ENCODE measurements around the gene BEST4.
"Not testable (repeated sequence)": the region's sequence is repeated elsewhere in the genome, so short reads cannot be mapped to it uniquely, and the experiment has no call there.

Gene BEST4

GRCh38 chr1:44801491-44802305, 13.7 kb upstream of the BEST4 start:
- DNase-seq, result no peak

- peak; percentile 98 for DNase-seq
Measured at GRCh38 chr1:44799770-44800584, 12.0 kb upstream of the BEST4 start, which contains the start of gene PLK3. Gene PLK3, plus strand, starts transcription at chr1:44800377. Its CDS starts 87 bp downstream, at chr1:44800464.

DNA sequence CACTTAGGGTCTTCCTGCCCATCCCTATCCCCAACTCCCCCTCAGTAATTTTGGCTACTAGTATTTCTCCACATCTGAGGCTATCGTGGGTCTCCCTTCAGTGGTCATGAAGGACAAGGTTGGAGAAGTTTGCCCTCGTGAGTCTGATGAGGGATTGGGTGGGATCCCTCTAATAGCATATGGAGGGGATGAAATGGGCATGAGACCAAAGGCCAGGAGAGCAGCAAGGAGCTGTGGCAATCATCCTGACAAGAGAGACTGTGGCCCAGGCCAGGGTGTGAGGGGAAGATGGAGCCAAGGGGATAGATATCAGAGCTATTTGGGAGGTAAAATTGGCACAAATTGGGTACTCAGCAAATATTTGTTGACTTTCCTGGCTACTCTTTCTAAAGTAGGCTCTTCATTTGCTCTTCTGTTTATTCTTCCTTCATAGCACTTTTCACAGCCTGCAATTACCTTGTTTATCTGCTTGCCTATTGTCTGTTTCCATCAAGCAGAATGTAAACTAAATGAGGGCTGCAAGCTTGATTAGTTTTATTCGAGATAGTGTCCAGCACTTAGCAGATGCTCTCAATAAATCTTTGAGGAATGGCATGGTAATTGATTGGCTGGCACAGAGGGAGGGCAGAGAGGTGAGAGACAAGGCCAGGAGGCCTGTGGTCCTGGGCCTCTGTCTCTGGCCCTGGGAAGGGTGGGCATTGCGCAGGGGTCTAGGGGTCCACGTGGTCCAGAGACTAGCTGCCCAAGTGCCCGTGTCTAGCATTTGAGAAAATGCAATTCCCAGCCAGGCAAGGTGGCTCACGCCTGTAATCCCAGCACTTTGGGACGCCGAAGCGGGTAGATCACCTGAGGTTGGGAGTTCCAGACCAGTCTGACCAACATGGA, 10.8 kb upstream of the BEST4 start:
- DNase-seq, result no peak

GRCh38 chr1:44797886-44798285, 9.9 kb upstream of the BEST4 start:
- DNase-seq, result not testable (repeated sequence)

DNA sequence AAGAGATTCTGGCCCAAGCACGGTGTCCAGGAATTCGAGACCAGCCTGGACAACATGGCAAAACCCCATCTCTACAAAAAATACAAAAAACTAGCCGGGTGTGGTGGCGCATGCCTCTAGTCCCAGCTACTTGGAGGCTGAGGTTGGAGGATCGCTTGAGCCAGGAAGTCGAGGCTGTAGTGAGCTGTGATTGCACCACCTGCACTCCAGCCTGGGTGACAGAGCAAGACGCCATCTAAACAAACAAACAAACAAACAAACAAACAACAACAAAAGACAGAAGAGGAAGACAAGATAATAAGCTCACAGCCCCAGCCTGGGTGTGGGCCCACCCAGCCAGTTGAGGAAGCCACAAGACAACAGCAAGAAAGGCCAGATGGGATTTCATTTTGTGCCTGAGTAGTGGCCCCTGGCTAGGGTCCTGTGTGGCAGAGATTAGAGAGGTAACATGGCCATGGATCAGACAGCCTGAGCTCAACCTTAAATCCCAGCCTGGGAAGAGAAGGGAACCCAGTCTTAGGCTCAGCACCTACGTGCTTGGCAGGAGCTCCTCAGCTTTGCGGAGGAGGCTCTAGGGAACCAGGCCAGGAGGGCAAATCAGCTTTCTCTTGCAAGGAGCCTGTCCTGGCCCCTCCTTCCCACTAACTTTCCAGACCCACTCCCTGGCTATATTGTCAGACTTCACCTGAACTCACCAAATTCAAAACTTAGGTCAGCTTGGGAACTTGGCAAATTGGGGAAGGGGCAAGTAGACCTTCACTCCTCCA, 4.9 kb upstream of the BEST4 start:
- DNase-seq, result no peak

- DNase-seq, result no peak
Measured at GRCh38 chr1:44790968-44791801, 3.2 kb upstream of the BEST4 start.

DNA sequence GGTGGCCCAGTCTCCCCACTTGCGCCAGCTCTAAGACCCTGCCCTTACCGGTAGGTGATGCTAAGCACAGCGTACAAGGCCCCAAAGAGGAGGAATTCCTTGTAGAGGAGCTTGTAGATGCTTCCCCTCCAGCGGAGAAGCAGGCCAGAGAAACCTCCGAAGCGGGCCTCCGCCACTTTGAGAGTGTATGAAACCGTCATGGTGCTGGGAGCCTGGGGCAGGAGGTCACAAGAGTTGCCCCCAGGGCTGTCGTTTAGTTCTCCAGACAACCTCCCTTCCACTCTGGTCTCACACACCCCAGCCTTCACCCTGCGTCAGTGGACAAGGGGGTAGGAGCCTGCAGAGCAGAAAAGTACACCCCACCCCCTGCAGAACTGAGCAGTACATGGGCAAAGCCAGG, 464 bp downstream of the BEST4 start:
- DNase-seq, result no peak

DNA sequence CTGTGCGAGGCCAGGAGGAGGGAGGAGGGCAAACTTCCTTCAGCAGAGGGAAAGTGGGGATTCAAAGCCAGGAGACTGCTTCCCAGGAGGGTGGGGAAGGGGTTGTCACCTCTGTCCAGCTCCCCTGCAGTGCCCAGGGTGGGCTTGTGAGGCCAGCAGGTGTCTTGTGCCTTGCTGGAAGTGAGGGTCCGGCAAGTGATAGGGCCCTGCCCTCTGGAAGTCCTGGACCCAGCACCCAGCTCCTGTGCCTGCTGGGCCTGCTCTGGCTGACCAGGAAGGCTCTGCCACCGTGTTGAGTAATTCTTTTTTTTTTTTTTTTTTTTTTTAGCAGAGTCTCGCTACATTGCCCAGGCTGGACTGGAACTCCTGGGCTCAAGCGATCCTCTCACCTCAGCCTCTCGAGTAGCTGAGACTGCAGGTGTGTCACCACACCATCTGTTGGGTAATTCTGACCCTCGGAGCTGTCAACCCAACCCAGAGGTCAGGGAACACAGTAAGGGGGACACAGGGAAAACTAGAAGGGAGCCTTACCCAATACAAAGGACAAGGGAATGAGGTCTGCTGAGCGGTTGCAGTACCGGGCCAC, 1.0 kb downstream of the BEST4 start:
- no peak for DNase-seq

DNA sequence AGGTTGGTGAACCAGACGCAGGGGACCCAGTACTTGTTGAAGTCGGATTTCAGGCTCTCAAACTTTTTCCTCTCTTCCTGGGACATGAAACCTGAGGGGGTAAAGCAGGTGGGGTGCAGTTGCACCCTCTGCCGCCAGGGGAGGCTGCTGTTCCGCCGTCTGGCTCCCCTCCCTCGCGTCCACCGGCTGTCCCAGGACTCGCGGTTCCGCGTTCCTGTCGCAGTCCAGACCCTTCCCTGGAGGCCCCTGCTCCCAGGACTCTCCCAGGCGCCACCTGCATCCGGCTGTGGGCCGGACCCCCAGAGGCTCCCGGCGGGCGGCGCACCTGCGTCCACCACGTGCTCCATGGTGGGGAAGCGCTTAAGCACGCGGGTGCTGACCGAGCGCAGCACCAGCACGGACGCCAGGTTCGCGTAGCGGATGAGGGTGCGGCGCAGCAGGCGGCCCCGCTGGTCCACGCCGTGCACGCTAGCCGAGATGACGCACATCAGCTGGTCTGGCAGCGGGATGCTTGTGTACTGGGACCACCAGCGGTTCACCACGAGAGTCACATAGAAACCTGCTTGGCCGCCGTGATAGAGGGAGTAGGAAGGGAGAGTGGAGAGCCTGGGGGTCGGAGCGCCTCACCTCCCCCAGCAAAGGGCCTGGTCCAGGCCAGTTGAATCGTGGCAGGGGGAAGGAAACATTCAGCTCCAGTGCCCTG, 1.7 kb downstream of the BEST4 start:
- peak; percentile 76 for DNase-seq

DNA sequence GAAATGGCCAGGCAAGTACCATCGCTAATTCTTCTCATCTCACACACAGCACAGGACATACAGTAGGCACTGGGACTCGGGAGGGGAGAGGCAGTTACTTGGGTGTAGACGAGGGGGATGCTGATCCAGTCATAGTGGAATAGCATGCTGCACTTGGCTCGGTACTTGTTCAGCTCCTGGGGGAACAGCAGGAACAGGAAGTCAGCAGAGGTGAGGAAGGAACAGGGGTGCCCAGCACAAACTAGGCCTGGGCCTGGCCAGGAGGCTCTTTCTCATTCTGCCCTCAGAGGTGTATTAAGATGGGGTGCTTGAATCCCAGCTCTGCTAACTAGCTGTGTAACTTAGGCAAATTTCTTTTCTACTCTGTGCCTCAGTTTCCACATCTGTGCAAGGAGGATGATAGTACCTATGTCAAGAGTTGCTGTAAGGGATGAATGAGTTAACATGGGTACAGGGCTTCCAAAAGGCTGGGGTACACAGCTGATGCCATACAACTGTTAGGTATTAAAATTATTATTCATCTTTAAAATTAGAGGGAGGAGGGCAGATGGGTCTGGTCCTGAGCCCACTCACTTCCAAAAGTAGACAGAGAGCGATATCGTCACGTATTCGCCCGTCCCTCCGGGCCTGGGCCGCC, 2.4 kb downstream of the BEST4 start:
- DNase-seq, result no peak

GRCh38 chr1:44785029-44785380, 3.0 kb downstream of the BEST4 start:
- DNase-seq, result no peak

DNA sequence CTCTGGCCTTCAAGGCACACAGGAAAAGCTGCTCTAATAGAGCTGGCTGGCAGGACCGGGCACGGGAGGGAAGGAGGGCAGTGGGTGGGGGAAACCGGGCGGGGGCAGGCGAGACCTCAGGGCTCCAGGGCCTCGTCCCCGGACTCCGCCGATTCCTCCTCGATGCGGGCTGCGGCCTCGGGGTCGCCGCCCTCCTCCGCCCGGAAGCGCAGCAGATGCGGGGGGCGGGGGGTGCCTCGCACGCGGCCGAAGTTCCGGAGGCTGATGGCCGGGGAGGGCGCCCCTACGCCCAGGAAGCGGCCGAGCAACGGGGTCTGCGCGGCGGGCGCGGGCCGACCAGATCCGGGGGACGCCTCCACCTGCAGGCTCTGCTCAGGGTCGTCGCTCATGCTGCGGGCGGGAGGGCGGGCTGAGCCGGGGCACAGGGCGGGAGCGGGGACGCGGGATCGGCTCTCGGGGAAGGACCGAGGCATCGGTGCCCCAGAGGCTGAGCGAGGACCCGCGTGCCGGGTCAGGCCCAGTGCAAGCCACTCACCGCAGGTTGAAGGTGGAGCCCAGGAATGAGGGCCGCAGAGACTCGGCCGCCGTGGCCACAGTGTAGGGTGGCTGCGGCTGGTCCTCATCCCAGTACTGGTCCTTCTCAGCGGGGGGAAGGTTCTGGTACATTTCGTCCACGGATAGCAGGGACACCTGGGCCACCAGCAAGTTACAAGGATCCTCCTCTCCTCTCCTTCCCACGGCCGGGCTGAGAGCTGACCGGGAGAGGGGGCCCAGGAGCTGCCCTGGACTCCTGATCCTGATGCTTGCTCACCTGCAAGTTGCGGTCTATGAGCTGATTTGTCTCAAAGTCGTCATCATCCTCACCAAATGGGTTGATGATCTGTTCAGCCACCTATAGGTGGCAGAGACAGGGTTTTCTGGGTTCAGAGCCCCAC, 3.6 kb downstream of the BEST4 start:
- DNase-seq, result peak; percentile 25

- no peak for DNase-seq
Measured at GRCh38 chr1:44783697-44784093, 4.3 kb downstream of the BEST4 start.

- DNase-seq, result no peak
Measured at GRCh38 chr1:44780583-44781121, 7.3 kb downstream of the BEST4 start.

GRCh38 chr1:44778705-44779576, 9.0 kb downstream of the BEST4 start:
- DNase-seq, result no peak

DNA sequence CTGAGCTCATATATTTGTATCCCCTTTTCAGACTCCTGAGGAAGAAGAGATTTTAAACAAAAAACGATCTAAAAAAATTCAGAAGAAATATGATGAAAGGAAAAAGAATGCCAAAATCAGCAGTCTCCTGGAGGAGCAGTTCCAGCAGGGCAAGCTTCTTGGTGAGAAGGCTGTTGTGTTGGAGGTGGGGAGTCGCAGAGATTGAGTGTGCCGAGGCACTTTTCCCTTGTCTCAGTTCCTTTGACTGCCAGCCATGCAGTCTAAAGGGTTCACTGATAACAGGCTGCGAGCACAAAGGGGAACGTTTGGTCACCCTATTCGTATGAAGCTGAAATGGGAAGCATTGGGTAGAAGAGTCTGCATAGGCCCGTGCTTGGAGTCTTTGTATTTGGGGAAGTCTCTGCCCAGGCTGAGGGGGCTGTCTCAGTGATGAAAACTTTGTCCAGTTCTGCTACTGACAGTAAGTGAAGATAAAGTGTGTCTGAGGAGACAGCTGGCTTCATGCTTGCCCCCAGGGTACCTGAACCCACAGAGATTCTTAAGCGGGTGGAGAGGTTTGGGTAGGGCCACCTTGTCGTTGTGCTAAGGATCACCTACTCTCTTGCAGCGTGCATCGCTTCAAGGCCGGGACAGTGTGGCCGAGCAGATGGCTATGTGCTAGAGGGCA, 9.9 kb downstream of the BEST4 start:
- no peak for DNase-seq

- no peak for DNase-seq
Measured at GRCh38 chr1:44777547-44777946, 10.4 kb downstream of the BEST4 start.

Data from T-helper 9 cell (primary cell).